Neural progenitor cell (in vitro differentiated cells): Measurements from ENCODE around the gene SLCO1B1. TPM values are rescaled to one million over a fixed set of nuclear protein-coding genes. Genes with fewer than 3 reads are reported as not detected.

Source experiments
- DNase-seq: peaks from one replicate; pipeline ENCODE4 v3.0.0-alpha.2; 2016; ENCODE audit warnings: low spot score
- H2AFZ ChIP-seq: fragments of 200-600 bp; sonication (generic); replicated peaks from 2 replicates; pipeline ENCODE4 v1.6.1; 2016; ENCODE audit warnings: antibody characterized with exemption
- H3F3A ChIP-seq: fragments of 200-600 bp; sonication (generic); 2 replicates; pipeline ENCODE4 v1.6.1; 2016; ENCODE audit warnings: antibody characterized with exemption, low read depth
- H3K27ac ChIP-seq: fragments of 200-600 bp; sonication (generic); 2 replicates; pipeline ENCODE4 v1.5.1; 2016; ENCODE audit warnings: mild to moderate bottlenecking
- H3K27me3 ChIP-seq: fragments of 200-600 bp; sonication (generic); 2 replicates; pipeline ENCODE4 v1.6.1; 2016; ENCODE audit warnings: mild to moderate bottlenecking, moderate library complexity
- H3K36me3 ChIP-seq: fragments of 200-600 bp; sonication (generic); 2 replicates; pipeline ENCODE4 v1.5.1; 2016
- H3K4me1 ChIP-seq: fragments of 200-600 bp; sonication (generic); 2 replicates; pipeline ENCODE4 v1.6.1; 2016; ENCODE audit warnings: mixed run types
- H3K4me2 ChIP-seq: fragments of 200-600 bp; sonication (generic); 2 replicates; pipeline ENCODE4 v1.6.1; 2016
- H3K4me3 ChIP-seq: fragments of 200-600 bp; sonication (generic); 2 replicates; pipeline ENCODE4 v1.5.1; 2016
- H3K79me2 ChIP-seq: fragments of 200-600 bp; sonication (generic); 2 replicates; pipeline ENCODE4 v1.6.1; 2016; ENCODE audit warnings: low read depth
- H3K9ac ChIP-seq: fragments of 200-600 bp; sonication (generic); 2 replicates; pipeline ENCODE4 v1.6.1; 2016
- H3K9me3 ChIP-seq: fragments of 200-600 bp; sonication (generic); 2 replicates; pipeline ENCODE4 v1.5.1; 2016; ENCODE audit warnings: low read depth
- H4K20me1 ChIP-seq: fragments of 200-600 bp; sonication (generic); 2 replicates; pipeline ENCODE4 v1.6.1; 2016; ENCODE audit warnings: low read depth
- H3K27ac Mint-ChIP-seq: 3 replicates; pipeline ENCODE4 v1.8.0; 2021; ENCODE audit warnings: mixed read lengths
- H3K27me3 Mint-ChIP-seq: 2 replicates; pipeline ENCODE4 v1.8.0; 2022; ENCODE audit warnings: low read depth, mild to moderate bottlenecking, inconsistent platforms, moderate library complexity, mixed read lengths; ENCODE audit not compliant: insufficient read depth
- H3K36me3 Mint-ChIP-seq: 3 replicates; pipeline ENCODE4 v1.8.0; 2021; ENCODE audit warnings: mixed read lengths
- H3K4me1 Mint-ChIP-seq: 3 replicates; pipeline ENCODE4 v1.8.0; 2021; ENCODE audit warnings: mixed read lengths
- H3K4me3 Mint-ChIP-seq: 3 replicates; pipeline ENCODE4 v1.8.0; 2021; ENCODE audit warnings: mild to moderate bottlenecking, moderate library complexity, mixed read lengths
- H3K9me3 Mint-ChIP-seq: 3 replicates; pipeline ENCODE4 v1.8.0; 2020; ENCODE audit warnings: mixed read lengths
- CTCF ChIP-seq: fragments of 200-600 bp; sonication (generic); IDR thresholded peaks from 2 replicates; pipeline ENCODE4 v1.5.1; 2017; ENCODE audit warnings: antibody characterized with exemption, mild to moderate bottlenecking
- EZH2 ChIP-seq: fragments of 200-600 bp; sonication (generic); IDR thresholded peaks from 2 replicates; pipeline ENCODE4 v1.6.1; 2017; ENCODE audit warnings: antibody characterized with exemption, mild to moderate bottlenecking, moderate library complexity
- EZH2phosphoT487 ChIP-seq: fragments of 200-600 bp; sonication (generic); IDR thresholded peaks from 2 replicates; pipeline ENCODE4 v1.6.1; 2017; ENCODE audit warnings: antibody characterized with exemption
- total RNA-seq: library from RNA; depleted of rRNA; stranded (reverse); fragments of >200 nt; gene quantifications from 2 replicates; pipeline ENCODE4 v1.2.3, GENCODE V29; 2015; ENCODE audit warnings: low replicate concordance

SLCO1B1 gene
- total RNA-seq, 1 donor from 2014 or later = not detected

GRCh38 chr12:21248679-21249078, 117.7 kb downstream of the SLCO1B1 start:
- H3K27me3 ChIP-seq = no peaks in the 10 kb centered on the region
- no peaks in the 10 kb centered on the region for H3K36me3 ChIP-seq
- no peak overlapping the region for H3K4me3 ChIP-seq
- H3F3A ChIP-seq = no peaks in the 10 kb centered on the region
- H3K4me1 ChIP-seq = no peaks in the 10 kb centered on the region
- peak; percentile 24 for TF ChIP-seq CTCF
- TF ChIP-seq EZH2 = no peak
- no peaks in the 10 kb centered on the region for H3K9me3 Mint-ChIP-seq
- peaks cover 2% of the 10 kb centered on the region for H3K27me3 Mint-ChIP-seq
- H3K27ac ChIP-seq = no peak overlapping the region
- H3K4me2 ChIP-seq = no peak overlapping the region
- no peak overlapping the region for H3K27ac Mint-ChIP-seq
- no peaks in the 10 kb centered on the region for H3K36me3 Mint-ChIP-seq
- H3K9ac ChIP-seq = no peak overlapping the region
- no peaks in the 10 kb centered on the region for H3K9me3 ChIP-seq
- H3K79me2 ChIP-seq = no peaks in the 10 kb centered on the region
- no peak overlapping the region for H3K4me3 Mint-ChIP-seq
- H3K4me1 Mint-ChIP-seq = no peaks in the 10 kb centered on the region
- DNase-seq = no peak
- H4K20me1 ChIP-seq = no peaks in the 10 kb centered on the region
- H2AFZ ChIP-seq = no peak overlapping the region

- Histone ChIP-seq H4K20me1 (no peaks in the 10 kb centered on the region), H3K4me1 (no peaks in the 10 kb centered on the region), H3K4me3 (no peak overlapping the region), H3K4me2 (no peak overlapping the region), H3K79me2 (no peaks in the 10 kb centered on the region), H3K9ac (no peak overlapping the region), H3F3A (no peaks in the 10 kb centered on the region), H3K36me3 (no peaks in the 10 kb centered on the region), H2AFZ (no peak overlapping the region), H3K9me3 (no peaks in the 10 kb centered on the region), H3K27ac (no peak overlapping the region), H3K27me3 (no peaks in the 10 kb centered on the region)
- Mint-ChIP-seq H3K36me3 (no peaks in the 10 kb centered on the region), H3K4me3 (no peak overlapping the region), H3K27ac (no peak overlapping the region), H3K27me3 (peaks cover 2% of the 10 kb centered on the region), H3K4me1 (no peaks in the 10 kb centered on the region), H3K9me3 (no peaks in the 10 kb centered on the region)
- no peak for TF ChIP-seq CTCF
- no peak for TF ChIP-seq EZH2phosphoT487
- TF ChIP-seq EZH2 = no peak
- no peak for DNase-seq
These were observed 121.1 kb downstream of the SLCO1B1 start for GRCh38 chr12:21252070-21252469.

DNA sequence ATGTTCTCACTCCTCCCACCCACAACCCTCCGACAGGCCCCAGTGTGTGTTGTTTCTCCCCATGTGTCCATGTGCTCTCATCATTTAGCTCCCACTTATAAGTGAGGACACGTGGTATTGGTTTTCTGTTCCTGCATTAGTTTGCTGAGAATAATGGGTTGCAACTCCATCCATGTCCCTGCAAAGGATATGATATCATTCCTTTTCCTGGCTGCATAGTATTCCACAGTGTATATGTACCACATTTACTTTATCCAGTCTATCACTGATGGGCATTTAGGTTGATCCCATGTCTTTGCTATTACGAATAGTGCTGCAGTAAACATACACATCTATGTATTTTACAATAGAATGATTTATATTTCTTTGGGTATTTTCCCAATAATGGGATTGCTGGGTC, 126.2 kb downstream of the SLCO1B1 start:
- H3F3A ChIP-seq = no peaks in the 10 kb centered on the region
- DNase-seq = no peak
- H3K4me3 ChIP-seq = no peak overlapping the region
- Mint-ChIP-seq H3K36me3 (no peaks in the 10 kb centered on the region), H3K27me3 (no peaks in the 10 kb centered on the region), H3K4me1 (no peaks in the 10 kb centered on the region), H3K4me3 (no peak overlapping the region), H3K9me3 (no peaks in the 10 kb centered on the region), H3K27ac (no peak overlapping the region)
- H3K9ac ChIP-seq = no peak overlapping the region
- H3K36me3 ChIP-seq = no peaks in the 10 kb centered on the region
- no peak for TF ChIP-seq EZH2
- no peak for TF ChIP-seq EZH2phosphoT487
- no peak for TF ChIP-seq CTCF
- no peaks in the 10 kb centered on the region for H4K20me1 ChIP-seq
- H3K27me3 ChIP-seq = no peaks in the 10 kb centered on the region
- no peaks in the 10 kb centered on the region for H3K4me1 ChIP-seq
- H3K9me3 ChIP-seq = no peaks in the 10 kb centered on the region
- no peaks in the 10 kb centered on the region for H3K79me2 ChIP-seq
- no peak overlapping the region for H2AFZ ChIP-seq
- H3K27ac ChIP-seq = no peak overlapping the region
- H3K4me2 ChIP-seq = no peak overlapping the region

- no peaks in the 10 kb centered on the region for H3K36me3 ChIP-seq
- no peak overlapping the region for H3K4me2 ChIP-seq
- DNase-seq = no peak
- no peak overlapping the region for H3K9ac ChIP-seq
- H3K4me3 ChIP-seq = no peak overlapping the region
- Mint-ChIP-seq H3K9me3 (no peaks in the 10 kb centered on the region), H3K4me3 (no peak overlapping the region), H3K27ac (no peak overlapping the region), H3K36me3 (no peaks in the 10 kb centered on the region), H3K27me3 (no peaks in the 10 kb centered on the region), H3K4me1 (no peaks in the 10 kb centered on the region)
- no peaks in the 10 kb centered on the region for H3K79me2 ChIP-seq
- no peaks in the 10 kb centered on the region for H3K27me3 ChIP-seq
- no peaks in the 10 kb centered on the region for H3K4me1 ChIP-seq
- no peaks in the 10 kb centered on the region for H4K20me1 ChIP-seq
- no peak overlapping the region for H3K27ac ChIP-seq
- no peak for TF ChIP-seq EZH2phosphoT487
- no peak for TF ChIP-seq EZH2
- no peak for TF ChIP-seq CTCF
- no peak overlapping the region for H2AFZ ChIP-seq
- peaks cover 5% of the 10 kb centered on the region for H3K9me3 ChIP-seq
- H3F3A ChIP-seq = no peaks in the 10 kb centered on the region
These were observed 133.2 kb downstream of the SLCO1B1 start for GRCh38 chr12:21264232-21264631.
